Activated T-helper 2 cell treated with anti-CD3 and anti-CD28 coated beads, Interferon-gamma antibody, Interleukin-2, Interleukin-4, amounts not matched to agents 10 μg/mL and 5 μg/mL and 100 μg/mL, durations not matched to agents 14 hours and 24 hours and 36 hours (primary cell): ENCODE measurements around the gene PHKB. TPM values are rescaled to one million over a fixed set of nuclear protein-coding genes. Genes with fewer than 3 reads are reported as not detected.

Experiments
- DNase-seq: peaks from one replicate; pipeline ENCODE4 v3.0.0; 2021; ENCODE audit warnings: low spot score
- H3K27ac Mint-ChIP-seq: one replicate; pipeline ENCODE4 v1.8.0; 2021; ENCODE audit warnings: mixed read lengths
- H3K27me3 Mint-ChIP-seq: one replicate; pipeline ENCODE4 v1.8.0; 2021; ENCODE audit warnings: low read depth, mixed read lengths
- H3K36me3 Mint-ChIP-seq: one replicate; pipeline ENCODE4 v1.8.0; 2021; ENCODE audit warnings: low read depth, mixed read lengths
- H3K4me1 Mint-ChIP-seq: one replicate; pipeline ENCODE4 v1.8.0; 2021; ENCODE audit warnings: low read depth, mixed read lengths
- H3K4me3 Mint-ChIP-seq: one replicate; pipeline ENCODE4 v1.8.0; 2021; ENCODE audit warnings: low read depth, mild to moderate bottlenecking, moderate library complexity, mixed read lengths
- H3K9me3 Mint-ChIP-seq: one replicate; pipeline ENCODE4 v1.8.0; 2021; ENCODE audit warnings: mixed read lengths
- intact Hi-C: fragments of 100-400 bp; cut with micrococcal nuclease; formaldehyde crosslinking; loops from one replicate; pipeline ENCODE4 v1.15.1; 2023
- total RNA-seq: library from RNA; stranded (reverse); gene quantifications from 2 replicates; pipeline ENCODE4 v1.2.3, GENCODE V29; 2022

The PHKB gene
- total RNA-seq, 1 donor from 2014 or later = 29.7 TPM

GRCh38 chr16:47627721-47628120 lies 166.6 kb downstream of the PHKB start:
- H3K27ac Mint-ChIP-seq = no peak overlapping the region
- no peaks in the 10 kb centered on the region for H3K4me1 Mint-ChIP-seq
- H3K36me3 Mint-ChIP-seq = peaks cover 7% of the 10 kb centered on the region
- intact Hi-C loops = no loop called here
- H3K9me3 Mint-ChIP-seq = no peaks in the 10 kb centered on the region
- no peaks in the 10 kb centered on the region for H3K27me3 Mint-ChIP-seq
- H3K4me3 Mint-ChIP-seq = no peak overlapping the region
- DNase-seq = no peak

- Mint-ChIP-seq H3K9me3 (no peaks in the 10 kb centered on the region), H3K36me3 (peaks cover 14% of the 10 kb centered on the region), H3K27me3 (no peaks in the 10 kb centered on the region), H3K4me1 (peaks cover 6% of the 10 kb centered on the region), H3K27ac (no peak overlapping the region), H3K4me3 (no peak overlapping the region)
- intact Hi-C loops = no loop called here
- DNase-seq = no peak
Observed at GRCh38 chr16:47631131-47631530, 170.0 kb downstream of the PHKB start.

GRCh38 chr16:47634126-47634525 lies 173.0 kb downstream of the PHKB start:
- Mint-ChIP-seq H3K27me3 (no peaks in the 10 kb centered on the region), H3K4me3 (no peak overlapping the region), H3K36me3 (peaks cover 14% of the 10 kb centered on the region), H3K27ac (no peak overlapping the region), H3K4me1 (peaks cover 6% of the 10 kb centered on the region), H3K9me3 (no peaks in the 10 kb centered on the region)
- DNase-seq = no peak
- intact Hi-C loops = no loop called here

- intact Hi-C loops = no loop called here
- Mint-ChIP-seq H3K4me1 (peaks cover 6% of the 10 kb centered on the region), H3K36me3 (peaks cover 14% of the 10 kb centered on the region), H3K9me3 (no peaks in the 10 kb centered on the region), H3K4me3 (no peak overlapping the region), H3K27ac (no peak overlapping the region), H3K27me3 (no peaks in the 10 kb centered on the region)
- DNase-seq = no peak
Observed at GRCh38 chr16:47634727-47635126, 173.6 kb downstream of the PHKB start.

- no peaks in the 10 kb centered on the region for H3K9me3 Mint-ChIP-seq
- H3K27me3 Mint-ChIP-seq = no peaks in the 10 kb centered on the region
- DNase-seq = no peak
- no peak overlapping the region for H3K27ac Mint-ChIP-seq
- intact Hi-C loops = no loop called here
- peaks cover 6% of the 10 kb centered on the region for H3K4me1 Mint-ChIP-seq
- H3K36me3 Mint-ChIP-seq = peaks cover 11% of the 10 kb centered on the region
- no peak overlapping the region for H3K4me3 Mint-ChIP-seq
Observed at GRCh38 chr16:47636501-47637099, 175.5 kb downstream of the PHKB start.

GRCh38 chr16:47638175-47638574 lies 177.0 kb downstream of the PHKB start:
- intact Hi-C loops = no loop called here
- DNase-seq = no peak
- H3K27ac Mint-ChIP-seq = no peak overlapping the region
- no peaks in the 10 kb centered on the region for H3K9me3 Mint-ChIP-seq
- peaks cover 7% of the 10 kb centered on the region for H3K4me1 Mint-ChIP-seq
- H3K4me3 Mint-ChIP-seq = no peak overlapping the region
- H3K36me3 Mint-ChIP-seq = peaks cover 19% of the 10 kb centered on the region
- H3K27me3 Mint-ChIP-seq = no peaks in the 10 kb centered on the region

- DNase-seq = no peak
- H3K4me1 Mint-ChIP-seq = peaks cover 8% of the 10 kb centered on the region
- H3K4me3 Mint-ChIP-seq = no peak overlapping the region
- no peak overlapping the region for H3K27ac Mint-ChIP-seq
- intact Hi-C loops = no loop called here
- H3K27me3 Mint-ChIP-seq = no peaks in the 10 kb centered on the region
- H3K9me3 Mint-ChIP-seq = no peaks in the 10 kb centered on the region
- H3K36me3 Mint-ChIP-seq = peaks cover 18% of the 10 kb centered on the region
Observed at GRCh38 chr16:47640661-47641060, 179.5 kb downstream of the PHKB start.

- no peak for DNase-seq
Observed at GRCh38 chr16:47643323-47644000, 182.3 kb downstream of the PHKB start.

GRCh38 chr16:47644166-47644565 lies 183.0 kb downstream of the PHKB start:
- Mint-ChIP-seq H3K4me3 (no peak overlapping the region), H3K27me3 (no peaks in the 10 kb centered on the region), H3K36me3 (peaks cover 18% of the 10 kb centered on the region), H3K4me1 (peaks cover 8% of the 10 kb centered on the region), H3K9me3 (no peaks in the 10 kb centered on the region), H3K27ac (no peak overlapping the region)
- no peak for DNase-seq
- intact Hi-C loops = no loop called here

More at GRCh38 chr16:47643323-47644000, 182.3 kb downstream of the PHKB start:
- Mint-ChIP-seq H3K36me3 (peaks cover 18% of the 10 kb centered on the region), H3K27me3 (no peaks in the 10 kb centered on the region), H3K4me1 (peaks cover 8% of the 10 kb centered on the region), H3K4me3 (no peak overlapping the region), H3K27ac (no peak overlapping the region), H3K9me3 (no peaks in the 10 kb centered on the region)
- intact Hi-C loops = no loop called here

- Mint-ChIP-seq H3K27me3 (no peaks in the 10 kb centered on the region), H3K9me3 (no peaks in the 10 kb centered on the region), H3K4me3 (no peak overlapping the region), H3K27ac (no peak overlapping the region), H3K4me1 (peaks cover 8% of the 10 kb centered on the region), H3K36me3 (peaks cover 18% of the 10 kb centered on the region)
- no peak for DNase-seq
- intact Hi-C loops = no loop called here
Observed at GRCh38 chr16:47644661-47645060, 183.5 kb downstream of the PHKB start.

- no peaks in the 10 kb centered on the region for H3K9me3 Mint-ChIP-seq
- H3K36me3 Mint-ChIP-seq = peaks cover 24% of the 10 kb centered on the region
- H3K27ac Mint-ChIP-seq = no peak overlapping the region
- intact Hi-C loops = no loop called here
- DNase-seq = no peak
- peaks cover 8% of the 10 kb centered on the region for H3K4me1 Mint-ChIP-seq
- H3K27me3 Mint-ChIP-seq = no peaks in the 10 kb centered on the region
- H3K4me3 Mint-ChIP-seq = no peak overlapping the region
Observed at GRCh38 chr16:47646914-47647313, 185.8 kb downstream of the PHKB start.

- no peak overlapping the region for H3K27ac Mint-ChIP-seq
- H3K9me3 Mint-ChIP-seq = no peaks in the 10 kb centered on the region
- H3K4me3 Mint-ChIP-seq = no peak overlapping the region
- no peak for DNase-seq
- intact Hi-C loops = no loop called here
- peaks cover 46% of the 10 kb centered on the region for H3K36me3 Mint-ChIP-seq
- no peaks in the 10 kb centered on the region for H3K27me3 Mint-ChIP-seq
- H3K4me1 Mint-ChIP-seq = peaks cover 10% of the 10 kb centered on the region
Observed at GRCh38 chr16:47657032-47657431, 195.9 kb downstream of the PHKB start.

GRCh38 chr16:47657977-47658376 lies 196.8 kb downstream of the PHKB start:
- DNase-seq = no peak
- Mint-ChIP-seq H3K27me3 (no peaks in the 10 kb centered on the region), H3K4me1 (peaks cover 10% of the 10 kb centered on the region), H3K36me3 (peaks cover 45% of the 10 kb centered on the region), H3K9me3 (no peaks in the 10 kb centered on the region), H3K4me3 (no peak overlapping the region), H3K27ac (no peak overlapping the region)
- intact Hi-C loops = no loop called here
